ENCODE results near the gene ELL.

ELL gene

DNA sequence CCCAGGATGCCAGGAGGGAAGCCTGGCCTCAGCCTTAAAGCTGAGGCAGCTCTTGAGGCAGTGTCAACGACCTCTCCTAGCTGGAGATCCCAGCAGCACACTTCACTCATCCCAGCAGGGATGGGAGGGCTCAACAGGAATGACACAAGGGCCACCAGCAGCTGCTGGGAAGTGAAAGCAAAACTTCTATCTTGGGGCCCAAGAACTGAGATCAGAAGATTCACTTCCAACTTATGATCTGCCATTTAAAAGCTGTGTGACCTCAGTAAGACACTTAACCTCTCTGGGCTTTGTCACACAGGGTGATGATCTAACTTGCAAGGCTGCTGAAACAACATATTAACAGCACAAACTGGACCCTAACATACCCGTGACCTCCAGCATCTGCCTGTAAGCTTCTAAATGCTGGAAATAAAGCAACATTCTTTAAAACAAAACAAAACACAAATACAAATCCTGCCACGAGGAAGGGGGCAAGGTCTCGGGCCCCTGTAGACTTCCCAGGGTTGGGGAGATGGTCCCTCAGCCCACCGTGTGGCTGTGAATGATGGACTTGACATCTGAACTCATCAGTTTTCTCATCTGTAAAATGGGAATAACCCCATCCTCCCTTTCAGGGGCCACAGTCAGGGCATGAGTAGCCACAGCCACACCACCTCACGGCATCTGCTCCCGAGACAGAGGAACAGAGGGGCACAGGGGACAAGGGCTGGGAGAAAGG is 22.7 kb downstream of the ELL start:
- TF ChIP-seq, protein P1, sequence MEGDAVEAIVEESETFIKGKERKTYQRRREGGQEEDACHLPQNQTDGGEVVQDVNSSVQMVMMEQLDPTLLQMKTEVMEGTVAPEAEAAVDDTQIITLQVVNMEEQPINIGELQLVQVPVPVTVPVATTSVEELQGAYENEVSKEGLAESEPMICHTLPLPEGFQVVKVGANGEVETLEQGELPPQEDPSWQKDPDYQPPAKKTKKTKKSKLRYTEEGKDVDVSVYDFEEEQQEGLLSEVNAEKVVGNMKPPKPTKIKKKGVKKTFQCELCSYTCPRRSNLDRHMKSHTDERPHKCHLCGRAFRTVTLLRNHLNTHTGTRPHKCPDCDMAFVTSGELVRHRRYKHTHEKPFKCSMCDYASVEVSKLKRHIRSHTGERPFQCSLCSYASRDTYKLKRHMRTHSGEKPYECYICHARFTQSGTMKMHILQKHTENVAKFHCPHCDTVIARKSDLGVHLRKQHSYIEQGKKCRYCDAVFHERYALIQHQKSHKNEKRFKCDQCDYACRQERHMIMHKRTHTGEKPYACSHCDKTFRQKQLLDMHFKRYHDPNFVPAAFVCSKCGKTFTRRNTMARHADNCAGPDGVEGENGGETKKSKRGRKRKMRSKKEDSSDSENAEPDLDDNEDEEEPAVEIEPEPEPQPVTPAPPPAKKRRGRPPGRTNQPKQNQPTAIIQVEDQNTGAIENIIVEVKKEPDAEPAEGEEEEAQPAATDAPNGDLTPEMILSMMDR (IDR thresholded peaks at IDR 0.05; ENCODE audit: extremely low read depth, missing control alignments) = no peak
- DNase-seq (ENCODE audit: low spot score) = no peak

DNA sequence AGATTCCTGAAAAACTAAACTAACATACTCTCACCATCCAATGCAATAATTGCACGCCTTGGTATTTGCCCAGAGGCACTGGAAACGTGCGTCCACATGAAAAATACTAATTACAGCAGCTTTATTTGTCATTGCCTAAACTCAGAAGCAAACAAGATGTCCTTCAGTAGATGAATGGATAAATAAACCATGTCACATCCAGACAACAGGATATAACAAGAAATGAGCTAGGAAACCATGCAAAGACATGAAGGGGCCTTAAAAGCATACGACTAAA is 25.0 kb downstream of the ELL start:
- DNase-seq (ENCODE audit: low spot score) = no peak
- TF ChIP-seq, protein P1 (IDR thresholded peaks at IDR 0.05; ENCODE audit: extremely low read depth, missing control alignments) = no peak

DNA sequence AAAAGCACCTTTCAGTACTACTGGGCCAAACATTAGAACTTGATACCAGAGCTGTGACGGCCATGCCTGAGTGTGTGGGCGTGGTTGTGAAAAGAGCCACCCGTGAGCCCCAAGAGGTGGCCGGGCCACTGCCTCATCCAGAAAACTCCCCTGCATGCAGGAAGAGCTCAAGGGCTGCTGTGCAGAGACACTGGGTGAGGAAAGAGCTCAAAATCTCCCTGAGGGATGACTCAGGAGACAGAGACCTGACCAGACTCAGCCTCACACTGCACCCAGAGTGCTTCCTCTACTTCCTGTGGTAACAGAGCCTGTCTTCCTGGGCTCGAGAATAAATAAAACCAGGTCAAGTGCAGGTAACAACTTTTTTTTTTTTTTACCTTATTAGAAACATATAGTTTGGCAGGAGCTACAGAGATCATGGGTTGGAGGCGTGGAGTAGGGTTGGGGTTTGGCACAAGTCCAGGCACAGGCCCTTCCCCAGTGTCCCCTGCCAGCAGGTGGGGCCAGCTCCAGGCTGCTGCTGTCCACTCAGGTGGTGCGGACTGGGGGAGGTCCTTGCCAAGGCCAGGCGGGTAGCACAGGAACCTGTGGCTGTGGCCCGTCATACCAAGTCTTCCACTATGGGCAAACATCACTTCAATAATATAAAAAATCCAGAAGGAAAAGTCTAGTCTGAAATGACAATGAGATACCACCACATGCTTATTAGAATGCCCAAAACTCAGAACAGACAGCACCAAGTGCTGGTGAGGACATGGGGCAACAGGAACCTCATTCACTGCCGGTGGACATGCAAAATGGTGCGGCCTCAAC is 25.5 kb downstream of the ELL start:
- peak; percentile 54 for DNase-seq (ENCODE audit: low spot score)
- TF ChIP-seq, protein P1 (IDR thresholded peaks at IDR 0.05; ENCODE audit: extremely low read depth, missing control alignments) = no peak

DNA sequence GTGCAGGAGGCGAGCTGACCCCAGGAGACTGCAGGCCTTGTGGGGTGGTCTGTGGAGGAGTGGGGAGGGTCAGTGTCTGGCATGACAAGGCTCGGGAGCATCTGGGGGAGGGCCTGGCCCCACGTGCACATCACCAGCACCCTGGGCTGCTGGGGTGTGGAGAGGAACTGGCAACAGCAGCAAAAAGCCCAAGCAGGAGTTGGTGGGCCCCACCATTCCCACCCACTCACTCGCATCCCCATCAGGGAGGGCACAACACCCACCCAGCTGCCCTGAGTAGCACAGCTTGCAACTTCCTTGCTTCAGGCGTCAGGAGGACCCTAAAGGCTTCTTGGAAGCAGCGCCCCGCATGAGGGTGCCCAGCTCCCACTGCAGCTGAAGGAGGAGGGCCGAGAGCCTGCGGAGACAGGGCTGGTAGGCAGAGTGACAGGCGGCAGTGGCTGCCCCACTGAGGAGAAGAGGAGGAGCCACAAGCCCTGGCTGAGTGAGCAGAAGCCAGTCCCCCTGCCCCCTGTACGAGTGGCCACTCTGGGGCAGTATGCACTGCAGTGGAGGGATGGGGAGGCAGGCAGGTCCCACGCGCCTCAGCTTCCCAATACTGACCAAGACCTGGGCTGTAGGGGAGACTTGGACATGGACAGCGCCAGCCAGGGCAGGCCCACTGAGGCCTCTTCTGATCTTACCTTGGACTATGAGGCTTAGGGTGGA is 26.5 kb downstream of the ELL start:
- DNase-seq (ENCODE audit: low spot score) = no peak
- TF ChIP-seq, protein P1 (IDR thresholded peaks at IDR 0.05; ENCODE audit: extremely low read depth, missing control alignments) = no peak

DNA sequence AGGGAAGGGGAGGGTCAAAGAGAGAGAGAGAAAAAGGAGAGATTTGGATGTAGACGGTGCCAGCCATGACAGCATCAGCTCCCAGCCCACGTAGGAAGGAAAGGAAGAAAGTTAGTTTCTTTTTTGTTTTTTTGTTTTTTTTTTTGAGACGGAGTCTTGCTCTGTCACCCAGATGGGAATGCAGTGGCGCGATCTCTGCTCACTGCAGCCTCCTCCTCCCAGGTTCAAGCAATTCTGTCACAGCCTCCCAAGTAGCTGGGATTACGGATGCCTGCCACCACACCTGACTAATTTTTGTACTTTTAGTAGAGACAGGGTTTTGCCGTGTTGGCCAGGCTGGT is 27.6 kb downstream of the ELL start:
- TF ChIP-seq, protein P1 (IDR thresholded peaks at IDR 0.05; ENCODE audit: extremely low read depth, missing control alignments) = no peak
- DNase-seq (ENCODE audit: low spot score) = no peak

DNA sequence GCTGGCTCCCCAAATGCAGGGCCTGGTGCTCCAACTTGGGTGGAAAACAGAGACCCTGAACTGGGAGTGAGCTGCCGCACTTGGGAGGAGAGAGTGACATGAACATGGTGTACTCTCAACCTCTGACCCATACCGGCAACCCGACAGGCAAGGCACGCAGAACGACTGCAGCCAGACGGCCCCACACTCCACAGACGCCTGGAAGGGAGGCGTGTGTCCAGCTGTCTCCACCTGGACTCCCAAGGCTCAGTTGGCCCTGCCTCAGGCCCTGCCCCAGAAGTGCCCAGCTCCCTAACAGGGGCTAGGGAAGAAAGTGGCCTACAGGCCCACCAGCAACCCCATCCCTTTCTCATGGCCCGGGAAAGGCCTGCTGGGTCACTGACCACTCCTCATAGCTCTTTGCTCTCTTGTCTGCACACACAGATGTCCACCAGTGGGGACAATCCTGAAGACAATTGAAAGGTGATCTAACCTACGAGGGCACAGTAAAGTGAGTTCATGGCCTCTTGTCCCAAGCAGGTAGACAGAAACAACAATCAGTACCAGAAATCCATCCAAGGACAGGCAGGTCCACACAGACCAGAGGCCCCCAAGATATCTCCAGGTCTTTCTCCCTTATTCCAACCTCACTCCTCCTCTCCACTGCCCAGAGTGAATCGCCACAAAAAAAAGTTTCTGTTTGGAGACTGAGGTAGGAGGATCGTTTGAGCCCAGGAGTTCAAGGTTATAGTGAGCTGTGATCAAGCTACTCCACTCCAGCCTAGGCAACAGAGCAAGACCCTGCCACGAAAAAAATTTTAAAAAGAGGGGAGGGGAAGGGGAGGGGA is 28.2 kb downstream of the ELL start:
- no peak for DNase-seq (ENCODE audit: low spot score)
- TF ChIP-seq, protein P1 (IDR thresholded peaks at IDR 0.05; ENCODE audit: extremely low read depth, missing control alignments) = no peak

All from GM20000 (cell line).